SK-N-SH (cell line): ENCODE results near the gene ACE. TPM values are rescaled to one million over a fixed set of nuclear protein-coding genes. Genes with fewer than 3 reads are reported as not detected.

ENCODE experiments used
- CTCF ChIP-seq: fragments of 200-600 bp; sonication (generic); IDR thresholded peaks from 2 replicates; pipeline ENCODE4 v1.6.1; 2017; ENCODE audit warnings: antibody characterized with exemption, mild to moderate bottlenecking, moderate library complexity
- IRF3 ChIP-seq: fragments of 150-350 bp; IDR thresholded peaks from 2 replicates; pipeline ENCODE4 v1.6.1; 2016; ENCODE audit warnings: mild to moderate bottlenecking, low read depth, low read length
- MAX ChIP-seq: IDR thresholded peaks from 2 replicates; pipeline ENCODE4 v1.4.0; 2012; ENCODE audit warnings: low read depth
- NFIC ChIP-seq: IDR thresholded peaks from 2 replicates; pipeline ENCODE4 v1.4.0; 2012; ENCODE audit warnings: borderline replicate concordance
- PBX3 ChIP-seq: IDR thresholded peaks from 2 replicates; pipeline ENCODE4; 2012
- RAD21 ChIP-seq: IDR thresholded peaks from 2 replicates; pipeline ENCODE4 v1.6.1; 2012; ENCODE audit warnings: mild to moderate bottlenecking, low read length
- REST ChIP-seq: IDR thresholded peaks from 2 replicates; pipeline ENCODE4 v1.6.1; 2012; ENCODE audit warnings: mild to moderate bottlenecking, low read depth, low read length, moderate library complexity
- USF1 ChIP-seq: IDR thresholded peaks from 2 replicates; pipeline ENCODE4 v1.4.0; 2012; ENCODE audit warnings: low read depth, borderline replicate concordance
- USF2 ChIP-seq: fragments of 150-350 bp; IDR thresholded peaks from 2 replicates; pipeline ENCODE4 v1.6.1; 2017; ENCODE audit warnings: antibody characterized with exemption, low read length, low read depth, borderline replicate concordance
- polyA plus RNA-seq, 3 experiments: library from polyadenylated mRNA; depleted of rRNA; stranded (reverse); fragments of >200 nt; gene quantifications; 2 replicates each; pipeline ENCODE4 v1.2.3, GENCODE V29; 2012

ACE gene
- polyA plus RNA-seq, 1 of the 3 experiments (the other 2 are of a cell fraction) = 12.1 TPM

- TF ChIP-seq USF1 (no peak), NFIC (no peak), REST (no peak), CTCF (no peak), IRF3 (no peak; the same call in 1 of the 2 replicates), PBX3 (0 out of 2 replicates have a peak, but pooled peaks have one; percentile 24), MAX (peak; percentile 14; the same call in 1 of the 2 replicates), RAD21 (peak; percentile 54), USF2 (no peak)
Measured at GRCh38 chr17:63431939-63432804, 44.7 kb upstream of the ACE start (continued).
